ENCODE data around the gene METTL18. TPM values are rescaled to one million over a fixed set of nuclear protein-coding genes. Genes with fewer than 3 reads are reported as not detected.

METTL18 gene
- total RNA-seq, 2 experiments from 2014 or later: 8.7 to 10.8 TPM

- DNase-seq (no peak), ATAC-seq (no peak)
- Mint-ChIP-seq H3K27ac (no peak overlapping the region), H3K9me3 (no peaks in the 10 kb centered on the region), H3K36me3 (ENCODE audit: low read depth) (peaks cover 18% of the 10 kb centered on the region), H3K27me3 (peaks cover 21% of the 10 kb centered on the region), H3K4me1 (ENCODE audit: low read depth) (peaks cover 22% of the 10 kb centered on the region), H3K4me3 (no peak overlapping the region)
- intact Hi-C loops (cut with micrococcal nuclease): no loop called here
- ChIA-PET POLR2A (no interaction called here), CTCF (no interaction called here)
- TF ChIP-seq CTCF (IDR thresholded peaks at IDR 0.05): no peak
These were observed 6.3 kb downstream of the METTL18 start for GRCh38 chr1:169788402-169788801.

GRCh38 chr1:169786974-169787373 lies 7.7 kb downstream of the METTL18 start:
- peaks cover 24% of the 10 kb centered on the region for H3K27me3 Mint-ChIP-seq
- CTCF ChIA-PET: interaction anchor here (2.0 kb wide), 1 partner anchor 22 kb away, joined by 6 read pairs; no protein-coding TSS in a partner anchor
- POLR2A ChIA-PET: interaction anchor here (1.5 kb wide), 1 partner anchor 8 kb away, joined by 8 read pairs; the partner anchor contains the start of gene METTL18

GRCh38 chr1:169785267-169785666 lies 9.4 kb downstream of the METTL18 start:
- ChIA-PET POLR2A (interaction anchor here (1.5 kb wide), 1 partner anchor 10 kb away, joined by 8 read pairs; the partner anchor contains the start of gene METTL18), CTCF (interaction anchor here (0.9 kb wide), 2 partner anchors 12 to 24 kb away, joined by 3 read pairs; no protein-coding TSS in a partner anchor)
- intact Hi-C loops (cut with micrococcal nuclease): no loop called here
- Mint-ChIP-seq H3K9me3 (no peaks in the 10 kb centered on the region), H3K27me3 (peaks cover 26% of the 10 kb centered on the region), H3K4me3 (no peak overlapping the region), H3K4me1 (ENCODE audit: low read depth) (no peaks in the 10 kb centered on the region), H3K27ac (no peak overlapping the region), H3K36me3 (ENCODE audit: low read depth) (no peaks in the 10 kb centered on the region)
- DNase-seq (no peak), ATAC-seq (no peak)
- TF ChIP-seq CTCF (IDR thresholded peaks at IDR 0.05): no peak

More at GRCh38 chr1:169786974-169787373, 7.7 kb downstream of the METTL18 start:
- H3K27ac Mint-ChIP-seq: no peak overlapping the region
- DNase-seq: no peak
- intact Hi-C loops (cut with micrococcal nuclease): no loop called here
- H3K4me1 Mint-ChIP-seq (ENCODE audit: low read depth): peaks cover 7% of the 10 kb centered on the region
- ATAC-seq: no peak
- H3K36me3 Mint-ChIP-seq (ENCODE audit: low read depth): peaks cover 6% of the 10 kb centered on the region
- H3K9me3 Mint-ChIP-seq: no peaks in the 10 kb centered on the region
- no peak for TF ChIP-seq CTCF (IDR thresholded peaks at IDR 0.05)
- no peak overlapping the region for H3K4me3 Mint-ChIP-seq

- ChIA-PET CTCF (interaction anchor here (0.9 kb wide), 1 partner anchor 13 kb away, joined by 3 read pairs; no protein-coding TSS in a partner anchor), POLR2A (no interaction called here)
- no peak for TF ChIP-seq CTCF (IDR thresholded peaks at IDR 0.05)
- H3K9me3 Mint-ChIP-seq: no peaks in the 10 kb centered on the region
- H3K4me3 Mint-ChIP-seq: no peak overlapping the region
- H3K36me3 Mint-ChIP-seq (ENCODE audit: low read depth): no peaks in the 10 kb centered on the region
- peaks cover 26% of the 10 kb centered on the region for H3K27me3 Mint-ChIP-seq
- intact Hi-C loops (cut with micrococcal nuclease): no loop called here
- DNase-seq: no peak
- no peak overlapping the region for H3K27ac Mint-ChIP-seq
- no peaks in the 10 kb centered on the region for H3K4me1 Mint-ChIP-seq (ENCODE audit: low read depth)
- ATAC-seq: peak; percentile 45
These were observed 10.6 kb downstream of the METTL18 start for GRCh38 chr1:169784102-169784501.

GRCh38 chr1:169782596-169782995 lies 12.1 kb downstream of the METTL18 start:
- Mint-ChIP-seq H3K27me3 (peaks cover 26% of the 10 kb centered on the region), H3K4me1 (ENCODE audit: low read depth) (no peaks in the 10 kb centered on the region), H3K36me3 (ENCODE audit: low read depth) (no peaks in the 10 kb centered on the region), H3K27ac (no peak overlapping the region), H3K4me3 (no peak overlapping the region), H3K9me3 (no peaks in the 10 kb centered on the region)
- intact Hi-C loops (cut with micrococcal nuclease): no loop called here
- ChIA-PET CTCF (interaction anchor here (1.4 kb wide), 1 partner anchor 41 kb away, joined by 3 read pairs; no protein-coding TSS in a partner anchor), POLR2A (interaction anchor here (1.3 to 1.6 kb wide), 2 partner anchors 11 to 13 kb away, joined by 3 to 5 read pairs; partner anchors contain the start of gene METTL18)
- TF ChIP-seq CTCF (IDR thresholded peaks at IDR 0.05): no peak
- DNase-seq: no peak
- ATAC-seq: no peak
